GM18499 (cell line): Measurements from ENCODE around the gene COLEC12.

Experiments used
- ATAC-seq: cut with Tn5 transposase; IDR thresholded peaks from one replicate; pipeline ENCODE4 v1.9.1; 2021; ENCODE audit warnings: moderate number of reproducible peaks; ENCODE audit not compliant: insufficient read depth, unreplicated experiment

COLEC12 gene

DNA sequence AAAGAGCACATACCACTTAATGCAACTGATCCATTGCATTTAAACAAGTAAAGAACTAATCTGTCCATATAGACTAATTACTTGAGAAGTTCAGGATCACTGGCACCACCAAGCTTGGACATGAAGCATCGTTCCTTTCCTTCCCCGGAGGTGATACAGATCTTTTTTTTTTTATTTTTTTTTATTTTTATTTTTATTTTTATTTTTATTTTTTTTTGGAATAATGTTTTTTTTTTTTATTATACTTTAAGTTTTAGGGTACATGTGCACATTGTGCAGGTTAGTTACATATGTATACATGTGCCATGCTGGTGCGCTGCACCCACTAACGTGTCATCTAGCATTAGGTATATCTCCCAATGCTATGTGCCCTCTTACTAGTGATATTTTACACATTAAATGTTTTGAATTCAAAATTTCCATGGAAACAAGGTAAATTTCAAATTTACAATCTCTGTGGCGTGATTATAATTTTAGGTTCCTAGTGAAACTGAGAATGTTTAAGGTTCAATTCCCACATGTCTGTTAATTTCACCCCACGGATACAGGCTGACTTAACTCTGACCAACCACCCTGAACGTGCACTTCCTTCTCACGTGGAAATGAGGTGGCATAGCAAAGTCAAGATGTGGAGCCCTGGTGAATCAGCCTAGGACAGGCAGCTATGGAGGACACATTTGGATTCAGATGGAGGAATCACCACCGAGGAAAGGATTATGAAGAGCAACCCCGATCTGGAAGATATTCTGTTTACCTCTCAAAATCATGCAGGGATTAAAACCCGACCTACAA lies 131.1 kb downstream of the COLEC12 start:
- no peak for ATAC-seq

DNA sequence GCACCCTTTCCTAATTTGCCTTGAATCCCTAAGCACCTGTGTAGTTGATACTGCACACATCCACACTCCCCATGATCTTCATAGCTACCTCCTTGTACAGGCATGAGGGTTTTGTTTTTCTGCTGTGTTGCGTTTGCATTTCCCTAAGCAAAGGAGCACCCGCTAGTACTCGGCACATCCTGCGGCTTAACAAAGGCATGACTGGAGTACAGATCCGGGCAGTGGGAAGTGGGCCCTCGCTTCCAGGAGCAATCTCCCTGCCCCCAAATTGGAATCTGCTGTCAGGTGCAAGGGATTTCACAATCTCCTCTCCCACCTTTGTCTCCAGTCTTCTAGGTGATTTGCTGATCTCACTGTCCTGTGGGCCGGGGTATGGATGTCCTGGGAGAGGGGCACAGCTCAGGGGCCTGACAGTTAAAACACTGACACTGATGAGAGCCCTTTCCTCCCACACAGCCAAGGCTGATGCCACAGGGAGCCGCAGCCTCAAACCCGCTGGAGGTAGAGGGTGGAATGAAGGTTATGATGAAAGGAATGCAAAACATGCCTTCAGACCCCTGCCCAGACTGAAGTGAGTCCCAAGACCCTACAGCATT lies 133.9 kb downstream of the COLEC12 start:
- no peak for ATAC-seq

DNA sequence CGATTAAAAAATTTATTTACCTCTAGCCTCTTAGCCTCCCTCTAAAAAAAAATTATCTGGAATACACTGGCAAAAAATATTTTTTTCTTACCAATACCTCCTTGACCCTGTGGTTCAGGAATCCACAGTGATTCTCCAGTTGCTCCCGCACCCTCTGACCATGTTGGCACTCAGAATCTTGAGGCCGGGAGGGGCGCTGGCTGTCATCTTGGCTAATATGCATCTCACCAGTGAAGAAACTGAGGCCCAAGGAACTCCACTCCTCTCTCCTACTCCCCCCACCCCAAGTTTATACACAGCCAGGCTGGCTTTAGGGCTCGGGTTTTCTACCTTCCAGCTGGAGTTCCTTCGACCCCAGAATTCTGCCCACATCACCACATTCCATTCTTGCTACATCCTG lies 134.8 kb downstream of the COLEC12 start:
- ATAC-seq, result no peak

DNA sequence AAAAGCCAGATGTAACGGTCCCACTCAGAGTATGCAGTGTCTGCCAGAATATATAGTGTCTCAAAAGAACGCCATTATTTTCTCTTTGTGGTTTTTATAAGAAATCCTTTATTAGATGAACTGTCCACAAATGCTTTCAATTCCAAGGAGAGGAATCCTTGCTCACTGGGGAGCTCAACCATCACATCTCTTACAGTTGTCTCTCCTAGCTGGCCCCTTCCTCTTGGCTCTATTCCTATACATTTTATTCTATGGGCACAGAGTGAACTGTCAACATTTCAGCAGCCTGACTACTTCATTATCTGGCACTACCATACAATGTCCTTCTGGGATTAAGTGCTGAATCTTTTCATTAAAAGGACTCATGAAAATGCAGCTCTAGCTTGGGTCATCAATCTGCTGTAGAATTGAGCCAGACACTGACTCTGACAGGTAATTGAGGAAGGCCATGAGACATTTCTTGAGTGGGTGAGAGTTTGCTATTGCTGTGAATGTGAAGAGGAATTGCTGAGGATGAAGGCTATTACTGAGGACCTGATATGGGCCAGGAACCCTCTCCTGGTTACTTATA lies 136.2 kb downstream of the COLEC12 start:
- ATAC-seq, result no peak

DNA sequence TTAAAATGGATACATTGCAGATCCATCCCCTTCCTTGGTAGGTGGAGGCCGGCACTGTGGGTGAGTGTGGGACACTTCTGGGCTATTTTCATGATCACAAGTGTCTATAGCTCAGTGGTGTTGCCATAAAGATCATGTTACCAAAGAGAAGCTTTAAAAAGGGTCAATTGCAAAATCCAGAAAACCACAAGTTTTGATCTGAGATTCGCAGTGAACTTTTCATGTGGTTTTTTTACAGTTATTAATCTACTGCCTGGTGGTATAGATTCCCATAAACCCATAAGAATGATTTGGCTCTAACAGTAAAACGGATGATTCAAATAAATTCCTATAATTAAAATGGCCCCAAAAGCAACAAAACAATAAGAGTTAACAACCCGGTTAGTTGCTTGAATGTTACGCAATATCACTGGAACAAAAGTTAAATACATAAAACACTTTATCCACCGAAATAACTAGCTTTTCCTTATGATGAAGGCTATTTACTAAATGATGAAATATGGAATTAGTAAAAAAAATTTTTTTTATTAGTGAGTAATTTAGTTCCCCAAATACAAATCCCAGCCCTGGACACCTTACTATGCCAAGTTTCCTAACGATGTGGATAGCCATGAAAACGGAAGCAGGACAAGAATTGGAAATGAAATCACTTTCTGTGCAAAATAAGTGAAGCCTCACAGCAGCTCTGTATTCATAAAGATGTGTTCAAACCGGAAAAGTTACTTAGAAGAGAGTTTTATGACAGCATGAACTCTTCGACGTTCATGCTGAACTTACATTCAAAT lies 137.0 kb downstream of the COLEC12 start:
- ATAC-seq, result no peak

DNA sequence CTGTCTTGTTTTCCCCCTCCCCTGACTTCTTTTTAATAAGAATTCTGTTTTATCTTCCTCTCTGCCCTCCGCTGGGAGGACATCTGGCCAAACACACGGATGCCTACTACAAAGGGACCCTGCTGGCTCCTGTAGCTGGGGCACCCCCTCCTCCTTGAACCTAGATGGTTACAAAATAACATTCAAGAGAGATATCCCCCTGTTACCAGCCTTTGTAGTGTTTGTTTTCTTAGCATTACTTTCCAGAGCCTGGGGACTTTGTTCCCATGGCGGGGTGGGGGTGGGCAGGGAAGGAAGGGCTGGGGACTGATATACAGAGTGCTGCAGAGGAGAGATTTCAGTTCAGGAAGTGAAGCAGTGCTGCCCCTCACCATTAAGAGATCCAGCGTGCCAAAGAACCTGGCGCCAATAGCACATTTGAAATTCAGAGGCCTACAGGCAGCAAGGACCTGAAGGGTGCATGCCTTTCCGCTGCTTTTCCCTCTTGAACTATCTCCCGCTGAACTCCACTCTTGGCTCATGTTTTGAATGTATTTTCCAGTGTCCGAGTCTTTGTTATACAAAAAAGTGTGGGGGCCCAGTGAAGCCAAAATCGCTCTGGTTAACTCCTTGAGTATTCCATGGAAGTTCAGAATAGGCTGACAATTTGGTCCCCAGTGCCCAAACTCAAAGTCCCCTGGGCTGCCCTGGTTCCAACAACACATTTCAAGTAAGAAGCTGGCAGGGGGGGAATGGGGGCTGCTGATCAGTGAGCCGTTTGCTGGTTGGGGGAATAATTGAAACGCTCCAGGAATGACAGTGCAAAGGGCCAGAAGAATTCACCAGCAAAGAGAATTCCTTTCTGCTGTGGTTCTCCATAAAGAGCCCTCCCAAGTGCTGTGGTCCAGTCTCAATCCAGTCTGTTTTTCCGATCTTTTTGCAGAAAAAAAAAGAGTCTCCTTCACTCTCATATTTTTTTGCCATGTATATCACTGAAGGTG lies 137.9 kb downstream of the COLEC12 start:
- ATAC-seq, result no peak

DNA sequence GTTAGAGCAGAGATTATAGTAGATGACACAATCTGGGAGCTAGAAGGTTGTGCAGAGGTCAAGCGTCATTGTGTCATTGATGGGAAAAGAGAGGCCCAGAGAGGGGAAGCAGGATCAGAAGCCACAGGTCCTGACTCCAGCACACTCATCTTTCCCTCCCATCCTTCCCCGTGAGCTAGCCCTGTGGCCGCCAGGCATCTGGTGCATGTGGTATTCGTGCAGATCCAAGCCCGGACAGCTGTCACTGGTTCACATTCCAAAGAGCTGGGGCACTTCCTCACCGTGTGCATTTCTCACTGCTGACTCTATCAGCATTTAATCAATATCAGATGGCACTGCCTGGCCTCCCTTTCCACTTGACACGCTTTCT lies 138.6 kb downstream of the COLEC12 start:
- no peak for ATAC-seq

DNA sequence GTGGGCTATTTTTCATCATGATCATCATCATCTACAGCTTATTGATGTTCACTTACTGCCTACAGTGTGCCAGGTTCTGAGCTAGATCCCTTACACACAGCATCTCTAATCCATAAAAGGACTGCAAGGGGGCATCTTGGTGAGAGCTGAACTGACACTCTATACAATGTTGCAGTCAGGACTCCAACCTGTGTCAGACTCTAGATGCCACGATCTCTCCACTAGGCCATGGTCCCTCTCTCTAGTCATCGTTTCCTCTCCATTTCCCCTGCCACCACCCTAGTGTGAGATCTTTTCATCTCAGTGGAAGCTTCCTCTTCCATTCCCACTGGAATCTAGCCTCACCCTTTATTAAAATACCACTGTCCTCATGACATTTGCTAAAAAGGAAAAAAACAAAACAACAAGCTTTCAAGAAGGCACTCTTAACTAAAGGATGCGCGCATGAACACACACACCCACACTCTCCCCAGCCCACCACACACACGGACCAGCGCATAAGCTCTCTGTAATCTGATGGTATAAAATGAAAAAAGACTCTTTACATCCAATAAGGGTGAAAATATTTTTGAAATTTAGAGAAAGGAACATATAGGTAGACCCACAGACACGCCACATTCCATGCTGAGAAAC lies 139.3 kb downstream of the COLEC12 start:
- no peak for ATAC-seq

DNA sequence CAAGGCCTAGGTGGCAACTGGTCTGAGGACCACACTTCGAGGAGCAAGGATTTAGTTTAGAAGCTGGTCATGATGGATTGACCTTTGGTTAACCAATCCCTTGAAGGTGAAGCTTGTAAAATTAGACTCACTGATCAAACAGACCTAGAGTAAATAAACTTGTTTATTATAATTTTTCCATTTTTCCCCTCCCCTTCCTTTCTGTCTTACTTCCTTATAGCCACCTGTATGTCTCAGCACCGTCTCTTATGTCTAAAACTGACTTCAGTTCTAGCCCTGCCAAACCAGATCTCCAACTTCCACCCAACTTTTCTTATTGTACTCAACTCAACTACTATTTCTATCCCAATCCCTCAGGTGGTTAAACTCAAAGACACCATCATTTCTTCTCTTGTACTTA lies 139.8 kb downstream of the COLEC12 start:
- no peak for ATAC-seq

DNA sequence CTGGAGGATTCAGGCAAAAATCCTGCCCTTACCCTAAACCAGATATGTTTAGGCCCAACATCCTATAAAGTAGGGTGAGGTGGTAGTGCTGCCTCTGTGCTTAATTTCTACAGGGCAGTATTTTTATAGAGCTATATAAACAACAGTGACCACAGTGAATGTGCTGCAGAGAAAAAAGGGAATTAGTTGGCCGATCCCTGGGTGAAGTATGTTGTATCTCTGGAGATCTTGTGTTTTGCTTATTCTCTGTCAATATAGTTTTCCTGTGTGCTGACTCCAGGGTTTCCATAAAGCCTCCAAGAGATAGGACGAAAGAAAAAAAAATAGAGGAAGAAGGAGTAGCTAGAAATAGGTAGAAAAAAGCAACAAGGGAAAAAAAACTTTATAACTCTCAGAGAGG lies 143.7 kb downstream of the COLEC12 start:
- ATAC-seq, result no peak

DNA sequence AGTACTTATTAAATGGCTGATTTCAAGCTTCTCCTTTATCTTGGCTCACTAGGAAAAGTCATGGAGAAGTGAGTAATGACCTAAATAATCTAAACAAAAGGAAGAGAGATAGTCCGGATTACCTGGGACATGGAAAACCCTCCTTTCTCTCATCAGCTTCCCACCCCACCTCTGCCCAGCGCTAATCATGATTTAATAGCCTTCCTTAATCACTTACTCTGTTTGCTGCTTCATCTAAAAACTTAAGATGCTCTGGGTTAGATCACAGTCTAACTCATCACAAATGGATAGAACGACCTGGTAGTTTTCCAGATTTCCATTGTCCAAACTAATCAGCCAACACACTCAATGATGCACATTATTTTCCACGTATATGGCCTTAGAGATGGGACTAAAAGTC lies 144.8 kb downstream of the COLEC12 start:
- no peak for ATAC-seq

DNA sequence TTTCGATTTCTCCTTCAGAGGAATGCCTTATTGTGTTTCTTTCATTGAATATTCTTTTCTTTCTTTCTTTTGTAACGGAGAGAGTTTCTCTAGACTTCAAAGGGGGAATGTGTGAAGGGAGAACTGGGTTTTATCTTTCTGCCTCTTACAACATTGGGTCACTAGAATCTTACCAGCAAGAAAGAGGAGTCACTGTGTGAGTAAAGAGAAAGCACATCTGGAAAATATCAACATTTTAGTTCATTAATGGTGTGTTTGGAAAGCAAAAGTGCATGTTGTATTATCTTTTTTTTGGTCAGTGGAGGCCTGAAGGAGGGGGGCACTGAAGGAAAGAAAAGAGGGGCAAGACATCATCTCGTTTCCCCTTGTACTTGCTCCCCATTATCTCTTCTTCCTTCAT lies 146.0 kb downstream of the COLEC12 start:
- ATAC-seq, result no peak

DNA sequence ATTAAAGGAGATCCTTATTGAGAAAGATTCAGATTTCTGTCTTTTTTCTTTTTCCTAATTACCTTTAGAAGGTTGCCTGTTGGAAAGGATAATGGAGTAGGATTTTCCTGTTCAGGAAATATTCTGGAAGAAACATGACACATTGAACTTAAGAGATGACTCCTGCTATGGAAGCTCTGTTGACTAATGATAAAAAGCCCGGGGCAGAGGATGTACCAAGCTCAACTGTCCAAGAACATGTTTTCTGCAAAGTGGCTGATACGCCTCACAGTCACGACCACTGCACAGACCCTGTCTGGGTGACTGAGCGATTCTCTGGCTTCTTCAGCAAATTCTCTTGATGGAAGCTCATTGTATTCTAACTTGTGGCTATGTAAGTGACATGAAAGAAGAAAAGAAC lies 146.5 kb downstream of the COLEC12 start:
- ATAC-seq, result no peak

DNA sequence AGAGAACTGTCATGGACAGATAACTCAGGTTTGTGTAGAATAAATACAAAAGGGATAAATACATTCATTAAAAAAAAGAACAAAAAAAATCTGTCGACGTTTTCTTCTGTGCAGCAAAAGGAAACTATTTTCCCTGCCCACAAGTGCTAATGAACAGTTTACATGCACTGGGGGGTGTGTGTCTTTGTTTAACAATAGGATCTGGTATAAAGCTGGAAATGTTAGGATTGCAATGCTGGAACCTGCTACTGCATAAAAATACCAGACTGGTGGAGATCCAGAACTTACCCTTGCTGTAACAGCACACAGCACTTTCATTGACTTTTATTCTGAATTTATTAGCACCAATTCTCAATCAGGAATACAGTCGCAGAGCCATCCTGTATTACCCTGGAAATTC lies 148.1 kb downstream of the COLEC12 start:
- ATAC-seq, result no peak

DNA sequence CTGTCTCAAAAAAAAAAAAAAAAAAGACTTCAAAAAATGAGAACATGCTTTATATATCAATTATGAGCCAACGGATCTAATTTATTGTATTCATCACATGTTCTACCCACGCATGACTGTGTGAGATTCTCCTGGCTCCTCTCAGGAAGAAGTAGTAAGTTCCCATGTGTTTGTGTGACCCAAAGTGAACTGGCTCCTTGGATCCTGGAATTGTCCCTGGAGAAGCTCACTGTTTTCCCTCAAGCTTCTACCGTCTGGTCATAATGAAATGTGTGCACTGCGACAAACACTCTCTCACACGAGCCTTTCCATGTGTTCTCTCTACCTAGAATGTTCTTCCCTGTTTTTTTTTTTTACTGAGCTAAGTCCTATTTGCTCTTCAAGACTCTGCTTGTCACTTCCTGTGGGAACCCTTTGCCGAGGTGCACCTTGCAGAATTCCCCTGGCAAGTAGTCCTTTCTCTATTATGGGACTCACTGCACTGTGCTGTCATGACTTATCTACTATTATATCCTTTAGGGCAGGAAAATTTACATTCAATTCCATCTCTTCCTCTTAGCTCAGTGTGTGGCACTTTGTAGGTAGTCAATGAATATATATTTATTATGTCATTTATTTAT lies 149.4 kb downstream of the COLEC12 start:
- ATAC-seq, result no peak

DNA sequence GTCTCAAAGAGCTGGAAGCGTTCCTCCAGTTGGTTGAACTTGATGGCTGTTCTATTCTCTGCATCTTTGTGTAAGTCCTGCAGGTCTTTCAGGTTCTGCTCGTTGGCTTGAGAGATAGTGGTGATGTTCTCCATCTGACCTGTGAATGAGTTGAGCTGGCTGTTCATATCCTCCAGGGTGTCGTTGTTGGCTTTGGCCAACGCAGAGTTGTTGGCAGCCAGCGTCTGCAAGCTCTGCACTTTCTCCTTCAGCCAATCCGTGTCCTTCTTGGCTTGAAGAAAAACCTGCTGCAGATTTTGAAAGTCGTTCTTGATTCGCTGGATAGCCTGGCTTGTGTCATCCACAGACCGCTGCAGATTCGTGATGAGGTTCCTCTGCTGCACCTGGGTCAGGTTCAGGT lies 153.9 kb downstream of the COLEC12 start:
- ATAC-seq, result no peak

DNA sequence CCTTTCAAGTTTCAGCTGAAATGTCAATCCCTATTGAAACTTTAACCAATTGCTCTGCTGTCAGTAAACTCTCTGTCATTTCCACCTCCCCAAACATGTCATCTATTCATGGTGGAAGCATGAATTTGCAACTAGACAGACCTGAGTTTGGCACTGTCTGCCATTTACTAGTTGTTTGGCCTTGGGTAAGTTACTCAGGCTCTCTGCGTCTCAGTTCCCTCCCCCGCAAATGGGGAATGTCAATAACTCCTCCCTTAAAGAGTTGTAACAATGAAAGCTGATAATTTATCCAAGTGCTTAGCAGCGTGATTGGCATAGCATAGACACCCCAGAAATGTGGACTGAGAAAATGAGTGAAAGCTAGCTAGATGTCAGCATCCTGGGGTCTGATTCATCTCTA lies 159.4 kb downstream of the COLEC12 start:
- ATAC-seq, result no peak

DNA sequence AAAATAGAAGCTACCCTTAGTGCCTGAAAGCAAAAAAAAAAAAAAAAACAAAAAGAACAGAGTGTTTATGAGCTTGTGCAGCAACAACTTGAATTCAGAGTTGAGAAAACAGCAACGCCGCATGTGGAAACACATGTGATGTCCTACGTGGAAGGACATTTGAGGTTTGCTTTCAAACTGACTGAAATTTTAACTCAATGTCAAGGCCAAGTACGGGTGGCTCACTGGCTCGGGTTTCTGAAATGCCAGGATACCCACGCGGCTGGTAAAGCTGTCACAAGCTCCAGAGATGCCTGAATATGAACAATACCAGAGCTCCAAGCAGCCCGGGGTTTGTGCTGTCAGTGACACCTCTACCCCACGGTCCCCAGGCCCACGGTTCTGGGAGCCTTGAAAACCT lies 160.5 kb downstream of the COLEC12 start:
- no peak for ATAC-seq

DNA sequence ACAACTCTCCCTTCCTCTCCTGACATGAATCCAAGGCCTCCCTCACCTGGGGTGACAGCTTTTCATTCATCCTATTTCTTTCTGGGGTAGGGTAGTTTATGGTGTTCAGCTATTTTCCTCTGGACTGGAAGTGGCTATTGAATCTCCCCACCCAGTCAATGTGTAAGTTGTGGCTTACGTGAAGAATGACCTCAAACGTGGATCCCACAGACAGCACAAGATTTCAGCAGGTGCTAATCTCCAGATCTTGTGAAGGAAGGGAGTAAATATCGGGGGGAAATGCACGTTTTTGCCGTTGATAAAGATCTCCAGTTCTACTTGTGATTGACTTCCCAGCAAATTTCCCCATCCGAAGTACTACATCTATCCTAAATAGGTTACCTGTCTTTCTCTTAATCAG lies 161.3 kb downstream of the COLEC12 start:
- ATAC-seq, result no peak
